ENCODE measurements around the gene CPXM2. TPM values are rescaled to one million over a fixed set of nuclear protein-coding genes. Genes with fewer than 3 reads are reported as not detected.

CPXM2 gene
- total RNA-seq, 1 experiment from 2014 or later: not detected

GRCh38 chr10:123807444-123808035, 84.1 kb downstream of the CPXM2 start:
- H3K27me3 ChIP-seq (ENCODE audit: low read length): no peaks in the 10 kb centered on the region; the same call in 1 of the 2 replicates
- no peak overlapping the region for H3K4me2 ChIP-seq (ENCODE audit: low read length)
- H3K4me3 ChIP-seq (ENCODE audit: low read length): no peak overlapping the region
- no peaks in the 10 kb centered on the region for H3K79me2 ChIP-seq (ENCODE audit: low read length)
- ATAC-seq (no peak), DNase-seq (no peak)
- BruUV-seq (replicated peaks): no TSS peak
- TF ChIP-seq EZH2phosphoT487 (IDR thresholded peaks at IDR 0.05; ENCODE audit: borderline replicate concordance, low read length) (no peak), EZH2 (IDR thresholded peaks at IDR 0.05; ENCODE audit: low read length, unreplicated experiment) (no peak), CTCF (conservative IDR thresholded peaks at IDR 0.05; ENCODE audit: low read depth, low read length) (no peak)
- no peaks in the 10 kb centered on the region for H4K20me1 ChIP-seq (ENCODE audit: low read length)
- H3K9me3 ChIP-seq (ENCODE audit: low read length): no peaks in the 10 kb centered on the region
- no peaks in the 10 kb centered on the region for H3F3A ChIP-seq (ENCODE audit: low read length, unreplicated experiment)
- no peaks in the 10 kb centered on the region for H3K36me3 ChIP-seq (ENCODE audit: low read depth, low read length)
- H3K9me2 ChIP-seq (replicated peaks; ENCODE audit: low read length): no peaks in the 10 kb centered on the region
- ChIA-PET POLR2A (ENCODE audit: unreplicated experiment) (no interaction called here), CTCF (no interaction called here)
- no peak overlapping the region for H3K9ac ChIP-seq (ENCODE audit: low read length)
- intact Hi-C loops (cut with micrococcal nuclease): no loop called here
- no peaks in the 10 kb centered on the region for H3K4me1 ChIP-seq (ENCODE audit: insufficient read depth, low read length)
- no peak overlapping the region for H2AFZ ChIP-seq (ENCODE audit: low read length)
- H3K27ac ChIP-seq (ENCODE audit: low read length): no peak overlapping the region

GRCh38 chr10:123804716-123805115, 86.9 kb downstream of the CPXM2 start:
- ATAC-seq: no peak
- no peak overlapping the region for H3K4me2 ChIP-seq (ENCODE audit: low read length)
- no peak overlapping the region for H3K27ac ChIP-seq (ENCODE audit: low read length)
- H3K36me3 ChIP-seq (ENCODE audit: low read depth, low read length): no peaks in the 10 kb centered on the region
- TF ChIP-seq EZH2 (IDR thresholded peaks at IDR 0.05; ENCODE audit: low read length, unreplicated experiment) (no peak), EZH2phosphoT487 (IDR thresholded peaks at IDR 0.05; ENCODE audit: borderline replicate concordance, low read length) (no peak), CTCF (conservative IDR thresholded peaks at IDR 0.05; ENCODE audit: low read depth, low read length) (no peak)
- POLR2A ChIA-PET (ENCODE audit: unreplicated experiment): no interaction called here
- intact Hi-C loops (cut with micrococcal nuclease): no loop called here
- no peak overlapping the region for H2AFZ ChIP-seq (ENCODE audit: low read length)
- no peaks in the 10 kb centered on the region for H4K20me1 ChIP-seq (ENCODE audit: low read length)
- H3K79me2 ChIP-seq (ENCODE audit: low read length): no peaks in the 10 kb centered on the region
- H3K4me1 ChIP-seq (ENCODE audit: insufficient read depth, low read length): no peaks in the 10 kb centered on the region
- BruUV-seq (replicated peaks): no TSS peak
- CTCF ChIA-PET: no interaction called here
- DNase-seq: no peak
- peaks cover 5% of the 10 kb centered on the region for H3K27me3 ChIP-seq (ENCODE audit: low read length)
- no peaks in the 10 kb centered on the region for H3F3A ChIP-seq (ENCODE audit: low read length, unreplicated experiment)
- H3K4me3 ChIP-seq (ENCODE audit: low read length): no peak overlapping the region
- no peak overlapping the region for H3K9ac ChIP-seq (ENCODE audit: low read length)
- no peaks in the 10 kb centered on the region for H3K9me2 ChIP-seq (replicated peaks; ENCODE audit: low read length)
- H3K9me3 ChIP-seq (ENCODE audit: low read length): no peaks in the 10 kb centered on the region

GRCh38 chr10:123800821-123801220, 90.8 kb downstream of the CPXM2 start:
- no peak for DNase-seq
- H3K9ac ChIP-seq (ENCODE audit: low read length): no peak overlapping the region
- no peak overlapping the region for H3K27ac ChIP-seq (ENCODE audit: low read length)
- no peak overlapping the region for H3K4me3 ChIP-seq (ENCODE audit: low read length)
- no peak overlapping the region for H3K4me2 ChIP-seq (ENCODE audit: low read length)
- POLR2A ChIA-PET (ENCODE audit: unreplicated experiment): no interaction called here
- H2AFZ ChIP-seq (ENCODE audit: low read length): no peak overlapping the region
- H3K36me3 ChIP-seq (ENCODE audit: low read depth, low read length): no peaks in the 10 kb centered on the region
- H4K20me1 ChIP-seq (ENCODE audit: low read length): no peaks in the 10 kb centered on the region
- H3K9me2 ChIP-seq (replicated peaks; ENCODE audit: low read length): no peaks in the 10 kb centered on the region
- peaks cover 14% of the 10 kb centered on the region for H3K27me3 ChIP-seq (ENCODE audit: low read length)
- intact Hi-C loops (cut with micrococcal nuclease): no loop called here
- no peak for ATAC-seq
- no peaks in the 10 kb centered on the region for H3K9me3 ChIP-seq (ENCODE audit: low read length)
- TF ChIP-seq EZH2phosphoT487 (IDR thresholded peaks at IDR 0.05; ENCODE audit: borderline replicate concordance, low read length): no peak
- TF ChIP-seq EZH2 (IDR thresholded peaks at IDR 0.05; ENCODE audit: low read length, unreplicated experiment): no peak
- no peak for TF ChIP-seq CTCF (conservative IDR thresholded peaks at IDR 0.05; ENCODE audit: low read depth, low read length)
- H3K4me1 ChIP-seq (ENCODE audit: insufficient read depth, low read length): no peaks in the 10 kb centered on the region
- CTCF ChIA-PET: no interaction called here
- H3F3A ChIP-seq (ENCODE audit: low read length, unreplicated experiment): no peaks in the 10 kb centered on the region
- no peaks in the 10 kb centered on the region for H3K79me2 ChIP-seq (ENCODE audit: low read length)
- BruUV-seq (replicated peaks): no TSS peak
